ENCODE measurements around the gene SYT8.

GRCh38 chr11:1855886-1856265 is 21.1 kb downstream of the SYT8 start:
- no peak for TF ChIP-seq CTCF (IDR thresholded peaks at IDR 0.05 in 2 of 3, conservative IDR thresholded peaks at IDR 0.05 in 1 of 3; ENCODE audit: borderline replicate concordance in 1 of 3, insufficient read depth in 1 of 3, low read depth in 2 of 3, low read length in 2 of 3)
- TF ChIP-seq ZNF274 (IDR thresholded peaks at IDR 0.05; ENCODE audit: low read depth, low read length): no peak
- TF ChIP-seq, protein P1, sequence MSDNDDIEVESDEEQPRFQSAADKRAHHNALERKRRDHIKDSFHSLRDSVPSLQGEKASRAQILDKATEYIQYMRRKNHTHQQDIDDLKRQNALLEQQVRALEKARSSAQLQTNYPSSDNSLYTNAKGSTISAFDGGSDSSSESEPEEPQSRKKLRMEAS (IDR thresholded peaks at IDR 0.05): no peak
- TF ChIP-seq POLR2A (IDR thresholded peaks at IDR 0.05; ENCODE audit: borderline replicate concordance, extremely low read depth, insufficient read depth, insufficient read length): no peak
- TF ChIP-seq TCF7L2 (IDR thresholded peaks at IDR 0.05; ENCODE audit: borderline replicate concordance, extremely low read depth, insufficient read depth, insufficient read length): no peak
- no peak for TF ChIP-seq ELF1 (IDR thresholded peaks at IDR 0.05; ENCODE audit: borderline replicate concordance, low read depth)
- TF ChIP-seq EZH2 (IDR thresholded peaks at IDR 0.05): no peak
- no peak for TF ChIP-seq CBX3 (IDR thresholded peaks at IDR 0.05; ENCODE audit: low read depth)
- TF ChIP-seq, protein P2, sequence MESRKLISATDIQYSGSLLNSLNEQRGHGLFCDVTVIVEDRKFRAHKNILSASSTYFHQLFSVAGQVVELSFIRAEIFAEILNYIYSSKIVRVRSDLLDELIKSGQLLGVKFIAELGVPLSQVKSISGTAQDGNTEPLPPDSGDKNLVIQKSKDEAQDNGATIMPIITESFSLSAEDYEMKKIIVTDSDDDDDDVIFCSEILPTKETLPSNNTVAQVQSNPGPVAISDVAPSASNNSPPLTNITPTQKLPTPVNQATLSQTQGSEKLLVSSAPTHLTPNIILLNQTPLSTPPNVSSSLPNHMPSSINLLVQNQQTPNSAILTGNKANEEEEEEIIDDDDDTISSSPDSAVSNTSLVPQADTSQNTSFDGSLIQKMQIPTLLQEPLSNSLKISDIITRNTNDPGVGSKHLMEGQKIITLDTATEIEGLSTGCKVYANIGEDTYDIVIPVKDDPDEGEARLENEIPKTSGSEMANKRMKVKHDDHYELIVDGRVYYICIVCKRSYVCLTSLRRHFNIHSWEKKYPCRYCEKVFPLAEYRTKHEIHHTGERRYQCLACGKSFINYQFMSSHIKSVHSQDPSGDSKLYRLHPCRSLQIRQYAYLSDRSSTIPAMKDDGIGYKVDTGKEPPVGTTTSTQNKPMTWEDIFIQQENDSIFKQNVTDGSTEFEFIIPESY (IDR thresholded peaks at IDR 0.05; ENCODE audit: extremely low read depth, insufficient replicate concordance, low read length): no peak
- no peak for TF ChIP-seq JUND (IDR thresholded peaks at IDR 0.05)
